ENCODE results near the gene FOXL3. TPM values are rescaled to one million over a fixed set of nuclear protein-coding genes. Genes with fewer than 3 reads are reported as not detected.

Gene FOXL3
- total RNA-seq, 1 donor from 2014 or later = not detected

- intact Hi-C loops (cut with micrococcal nuclease) = no loop called here
- Histone ChIP-seq H3K27me3 (ENCODE audit: low read depth) (peaks cover 28% of the 10 kb centered on the region), H3K9me3 (replicated peaks) (peaks cover 39% of the 10 kb centered on the region), H3K4me1 (no peaks in the 10 kb centered on the region), H3K4me3 (no peak overlapping the region), H3K36me3 (no peaks in the 10 kb centered on the region), H3K27ac (replicated peaks) (no peak overlapping the region)
- DNase-seq = no peak
- TF ChIP-seq CTCF (IDR thresholded peaks at IDR 0.05; ENCODE audit: borderline replicate concordance) = no peak
Observed at GRCh38 chr7:277228-277627, 12.7 kb upstream of the FOXL3 start.

GRCh38 chr7:278081-278480 is 11.9 kb upstream of the FOXL3 start:
- intact Hi-C loops (cut with micrococcal nuclease) = no loop called here
- H3K36me3 ChIP-seq = no peaks in the 10 kb centered on the region
- H3K27ac ChIP-seq (replicated peaks) = no peak overlapping the region
- H3K4me3 ChIP-seq = no peak overlapping the region
- peaks cover 32% of the 10 kb centered on the region for H3K9me3 ChIP-seq (replicated peaks)
- H3K4me1 ChIP-seq = no peaks in the 10 kb centered on the region
- no peak for TF ChIP-seq CTCF (IDR thresholded peaks at IDR 0.05; ENCODE audit: borderline replicate concordance)
- DNase-seq = peak; percentile 1
- H3K27me3 ChIP-seq (ENCODE audit: low read depth) = peaks cover 34% of the 10 kb centered on the region

- DNase-seq = peak; percentile 9
- TF ChIP-seq CTCF (IDR thresholded peaks at IDR 0.05; ENCODE audit: borderline replicate concordance) = no peak
- Histone ChIP-seq H3K9me3 (replicated peaks) (peaks cover 15% of the 10 kb centered on the region), H3K27ac (replicated peaks) (no peak overlapping the region), H3K36me3 (no peaks in the 10 kb centered on the region), H3K4me1 (no peaks in the 10 kb centered on the region), H3K4me3 (no peak overlapping the region), H3K27me3 (ENCODE audit: low read depth) (peaks cover 44% of the 10 kb centered on the region)
- intact Hi-C loops (cut with micrococcal nuclease) = no loop called here
Observed at GRCh38 chr7:279821-280220, 10.1 kb upstream of the FOXL3 start.

- H3K36me3 ChIP-seq = no peaks in the 10 kb centered on the region
- H3K4me3 ChIP-seq = no peak overlapping the region
- peak; percentile 3 for DNase-seq
- peaks cover 12% of the 10 kb centered on the region for H3K9me3 ChIP-seq (replicated peaks)
- peaks cover 48% of the 10 kb centered on the region for H3K27me3 ChIP-seq (ENCODE audit: low read depth)
- no peak for TF ChIP-seq CTCF (IDR thresholded peaks at IDR 0.05; ENCODE audit: borderline replicate concordance)
- H3K27ac ChIP-seq (replicated peaks) = no peak overlapping the region
- intact Hi-C loops (cut with micrococcal nuclease) = no loop called here
- H3K4me1 ChIP-seq = no peaks in the 10 kb centered on the region
Observed at GRCh38 chr7:280461-280860, 9.5 kb upstream of the FOXL3 start.

GRCh38 chr7:281637-282036 is 8.3 kb upstream of the FOXL3 start:
- Histone ChIP-seq H3K9me3 (replicated peaks) (peaks cover 5% of the 10 kb centered on the region), H3K36me3 (no peaks in the 10 kb centered on the region), H3K27me3 (ENCODE audit: low read depth) (peaks cover 50% of the 10 kb centered on the region), H3K27ac (replicated peaks) (no peak overlapping the region), H3K4me1 (no peaks in the 10 kb centered on the region), H3K4me3 (no peak overlapping the region)
- no peak for TF ChIP-seq CTCF (IDR thresholded peaks at IDR 0.05; ENCODE audit: borderline replicate concordance)
- intact Hi-C loops (cut with micrococcal nuclease) = no loop called here
- no peak for DNase-seq

GRCh38 chr7:282621-283020 is 7.3 kb upstream of the FOXL3 start:
- H3K27ac ChIP-seq (replicated peaks) = no peak overlapping the region
- TF ChIP-seq CTCF (IDR thresholded peaks at IDR 0.05; ENCODE audit: borderline replicate concordance) = no peak
- peaks cover 5% of the 10 kb centered on the region for H3K9me3 ChIP-seq (replicated peaks)
- H3K4me3 ChIP-seq = no peak overlapping the region
- peaks cover 56% of the 10 kb centered on the region for H3K27me3 ChIP-seq (ENCODE audit: low read depth)
- H3K36me3 ChIP-seq = no peaks in the 10 kb centered on the region
- peak; percentile 2 for DNase-seq
- intact Hi-C loops (cut with micrococcal nuclease) = no loop called here
- no peaks in the 10 kb centered on the region for H3K4me1 ChIP-seq

Measured in left ventricle myocardium inferior (tissue), 1 donor.